GM10248 (cell line): ENCODE measurements around the gene SNAPC2.

ENCODE experiments used
- CTCF ChIA-PET: fragments of 300-600 bp; sonication (Branson Sonifier 250); formaldehyde crosslinking; extraction: SDS; loops from one replicate; lab custom pipeline; 2021; ENCODE audit warnings: antibody characterized with exemption; lab: Yijun Ruan, JAX
- POLR2A ChIA-PET: fragments of 350-650 bp; sonication (Branson Sonifier 250); formaldehyde crosslinking; extraction: SDS; loops from one replicate; lab custom pipeline; 2020; ENCODE audit warnings: antibody characterized with exemption; lab: Yijun Ruan, JAX
- DNase-seq: peaks from one replicate; pipeline ENCODE4 v3.0.0; 2012; ENCODE audit errors: extremely low spot score
- TF ChIP-seq, protein P1 (sequence below): IDR thresholded peaks from 2 replicates; pipeline ENCODE4 v1.5.1; 2012; ENCODE audit warnings: mild to moderate bottlenecking, low read depth; ENCODE audit errors: extremely low read depth, missing control alignments, control extremely low read depth

SNAPC2 gene

DNA sequence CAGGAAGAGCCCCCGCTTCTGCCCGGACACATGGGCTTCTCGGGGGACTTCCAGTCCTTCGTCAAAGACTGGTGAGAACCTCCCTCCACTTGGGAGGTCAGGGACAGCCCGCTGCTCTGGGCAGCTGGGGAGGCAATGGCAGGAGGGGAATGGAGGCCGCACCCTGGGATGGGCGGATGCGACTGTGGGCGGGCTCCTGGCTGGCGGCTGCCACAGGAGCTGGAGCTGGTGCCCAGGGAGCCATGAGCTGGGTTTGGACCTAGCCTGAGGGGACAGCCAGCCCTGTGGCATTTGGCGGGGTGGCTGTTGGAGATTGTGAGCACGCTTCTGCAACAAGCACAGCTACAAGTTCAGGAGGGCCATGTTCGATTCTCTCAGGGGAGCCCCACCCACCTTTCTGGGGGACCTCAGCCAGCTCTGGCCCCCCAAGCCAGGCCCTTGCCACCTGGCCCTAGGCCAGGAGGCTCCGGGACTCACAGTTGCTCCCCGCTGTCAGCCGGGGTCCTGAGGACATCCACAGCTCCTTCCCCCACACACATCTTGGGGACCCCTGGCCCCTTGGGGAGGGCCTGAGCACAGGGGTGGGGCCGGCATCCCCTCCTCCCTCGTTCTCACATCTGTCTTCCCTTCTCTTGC is 8.5 kb upstream of the SNAPC2 start:
- DNase-seq: no peak
- TF ChIP-seq, protein P1, sequence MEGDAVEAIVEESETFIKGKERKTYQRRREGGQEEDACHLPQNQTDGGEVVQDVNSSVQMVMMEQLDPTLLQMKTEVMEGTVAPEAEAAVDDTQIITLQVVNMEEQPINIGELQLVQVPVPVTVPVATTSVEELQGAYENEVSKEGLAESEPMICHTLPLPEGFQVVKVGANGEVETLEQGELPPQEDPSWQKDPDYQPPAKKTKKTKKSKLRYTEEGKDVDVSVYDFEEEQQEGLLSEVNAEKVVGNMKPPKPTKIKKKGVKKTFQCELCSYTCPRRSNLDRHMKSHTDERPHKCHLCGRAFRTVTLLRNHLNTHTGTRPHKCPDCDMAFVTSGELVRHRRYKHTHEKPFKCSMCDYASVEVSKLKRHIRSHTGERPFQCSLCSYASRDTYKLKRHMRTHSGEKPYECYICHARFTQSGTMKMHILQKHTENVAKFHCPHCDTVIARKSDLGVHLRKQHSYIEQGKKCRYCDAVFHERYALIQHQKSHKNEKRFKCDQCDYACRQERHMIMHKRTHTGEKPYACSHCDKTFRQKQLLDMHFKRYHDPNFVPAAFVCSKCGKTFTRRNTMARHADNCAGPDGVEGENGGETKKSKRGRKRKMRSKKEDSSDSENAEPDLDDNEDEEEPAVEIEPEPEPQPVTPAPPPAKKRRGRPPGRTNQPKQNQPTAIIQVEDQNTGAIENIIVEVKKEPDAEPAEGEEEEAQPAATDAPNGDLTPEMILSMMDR: no peak
- CTCF ChIA-PET: interaction anchor here (0.9 to 2.3 kb wide), 4 partner anchors 8 to 91 kb away, joined by 3 to 9 read pairs (median 4); partner anchors contain the start of genes MAP2K7 and SNAPC2
- POLR2A ChIA-PET: no interaction called here

DNA sequence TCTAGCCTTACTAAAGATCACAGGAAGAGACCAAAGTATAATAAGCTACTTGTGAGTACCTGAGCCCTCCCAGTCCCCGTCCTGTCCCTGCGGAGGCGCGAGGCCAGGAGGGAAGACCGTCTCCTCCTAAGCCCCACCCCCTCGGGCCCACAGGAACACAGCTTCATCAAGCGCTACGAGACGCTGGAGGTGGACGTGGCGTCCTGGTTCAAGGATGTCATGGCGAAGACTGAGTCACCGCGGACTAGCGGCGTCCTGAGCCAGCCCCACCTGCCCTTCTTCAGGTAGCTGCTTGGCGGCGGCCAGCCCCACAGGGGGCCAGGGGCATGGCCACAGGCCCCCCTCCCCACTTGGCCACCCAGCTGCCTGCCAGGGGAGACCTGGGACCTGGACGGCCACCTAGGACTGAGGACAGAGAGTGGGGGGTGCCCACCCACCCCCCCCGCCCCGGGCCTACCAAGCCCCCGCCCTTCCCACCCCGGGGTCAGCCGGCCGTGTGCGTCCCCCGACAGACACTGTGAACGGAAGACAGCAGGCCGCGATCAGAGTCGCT is 7.9 kb upstream of the SNAPC2 start:
- POLR2A ChIA-PET: interaction anchor here (0.9 kb wide), 2 partner anchors 9 to 77 kb away, joined by 3 read pairs; partner anchors contain the start of gene MAP2K7
- CTCF ChIA-PET: interaction anchor here (0.9 to 2.3 kb wide), 4 partner anchors 9 to 91 kb away, joined by 3 to 9 read pairs (median 4); partner anchors contain the start of genes MAP2K7 and SNAPC2
- DNase-seq: no peak
- TF ChIP-seq, protein P1: no peak

DNA sequence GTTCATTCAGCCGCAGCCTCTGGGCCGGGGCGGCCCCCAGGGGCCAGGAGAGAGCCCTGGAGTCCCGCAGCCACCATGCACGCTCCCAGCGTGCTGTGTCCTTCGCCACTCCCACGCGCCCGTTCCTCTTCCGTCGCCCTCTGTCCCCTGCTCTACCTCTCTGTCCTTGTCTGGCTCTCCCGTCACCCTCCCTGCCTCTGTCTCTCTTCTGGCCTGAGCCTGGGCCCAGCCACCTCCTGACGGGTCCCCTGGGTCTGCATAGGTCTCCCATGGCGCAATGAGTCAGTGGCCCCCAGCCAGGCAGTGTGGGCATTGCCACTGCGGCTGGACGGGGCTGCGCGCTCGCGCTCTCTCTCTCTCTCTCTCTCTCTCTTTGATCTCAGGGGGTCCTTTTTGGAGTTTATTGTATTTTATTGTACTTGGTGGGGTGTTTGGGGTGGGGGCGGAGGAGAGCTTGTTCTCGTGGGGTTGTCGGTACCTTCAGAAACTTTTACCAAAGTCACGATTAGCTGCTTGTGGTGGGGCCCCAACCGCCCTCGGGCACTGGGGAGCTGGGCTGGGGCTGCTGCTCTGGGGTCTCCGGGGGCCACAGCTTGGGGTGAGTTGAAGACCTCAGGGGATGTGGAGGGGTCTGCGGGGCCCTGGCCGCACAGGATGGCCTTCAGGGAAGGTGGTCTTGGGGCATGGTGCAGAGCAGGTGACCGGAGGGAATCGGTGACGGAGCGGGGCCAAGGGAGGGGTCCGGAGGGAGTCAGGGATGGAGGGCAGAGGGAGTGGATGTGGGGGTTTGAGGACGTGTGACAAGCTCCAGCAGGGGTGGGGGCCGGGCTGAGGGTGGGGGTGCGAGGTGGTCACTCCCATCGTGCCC is 7.2 kb upstream of the SNAPC2 start:
- TF ChIP-seq, protein P1: no peak
- CTCF ChIA-PET: interaction anchor here (2.3 kb wide), 1 partner anchor 9 kb away, joined by 9 read pairs; the partner anchor contains the start of gene MAP2K7
- no peak for DNase-seq
- POLR2A ChIA-PET: interaction anchor here (0.5 to 0.9 kb wide), 3 partner anchors 9 to 1934 kb away, joined by 3 read pairs; partner anchors contain the start of gene MAP2K7

DNA sequence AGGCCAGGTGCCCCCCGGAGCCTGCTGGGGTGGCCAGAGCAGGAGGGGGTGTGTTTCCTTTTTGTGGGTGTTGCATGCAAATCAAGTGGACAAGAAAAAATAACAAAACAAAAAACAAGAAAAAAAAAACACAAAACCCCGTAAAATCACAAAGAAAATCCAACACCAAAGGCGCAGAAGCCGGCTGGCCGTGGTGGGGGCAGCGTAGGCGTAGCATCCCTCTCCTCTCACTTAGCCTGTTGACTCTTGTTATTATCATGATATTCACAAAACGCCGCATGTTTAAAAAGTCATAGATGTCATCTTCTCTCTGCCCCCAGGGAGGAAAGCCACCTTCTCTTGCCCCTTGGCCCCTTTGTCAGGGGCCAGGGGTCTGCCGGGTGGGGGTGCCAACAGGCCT is 6.5 kb upstream of the SNAPC2 start:
- TF ChIP-seq, protein P1: no peak
- DNase-seq: no peak
- POLR2A ChIA-PET: interaction anchor here (0.5 kb wide), 1 partner anchor 1935 kb away, joined by 3 read pairs; no protein-coding TSS in a partner anchor
- CTCF ChIA-PET: no interaction called here

DNA sequence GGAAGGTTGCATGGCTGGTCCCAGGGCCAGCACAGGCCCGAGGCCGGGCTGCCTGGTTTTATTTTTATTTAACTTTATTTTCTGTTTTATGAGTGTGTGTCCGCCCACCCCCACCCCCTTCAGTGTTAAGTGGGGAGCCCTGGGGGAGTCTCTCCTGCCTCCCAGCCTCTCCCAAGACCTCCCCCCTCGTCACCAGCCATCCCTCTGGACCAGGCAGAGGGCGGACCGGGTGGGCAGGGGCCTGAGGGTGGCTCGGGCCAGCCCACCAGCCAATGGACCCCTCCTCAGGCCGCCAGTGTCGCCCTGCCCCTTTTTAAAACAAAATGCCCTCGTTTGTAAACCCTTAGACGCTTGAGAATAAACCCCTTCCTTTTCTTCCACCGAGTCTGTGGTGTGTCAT is 6.0 kb upstream of the SNAPC2 start:
- TF ChIP-seq, protein P1: no peak
- no peak for DNase-seq
- ChIA-PET POLR2A (no interaction called here), CTCF (interaction anchor here (2.3 kb wide), 1 partner anchor 11 kb away, joined by 7 read pairs; the partner anchor contains the start of gene MAP2K7)

DNA sequence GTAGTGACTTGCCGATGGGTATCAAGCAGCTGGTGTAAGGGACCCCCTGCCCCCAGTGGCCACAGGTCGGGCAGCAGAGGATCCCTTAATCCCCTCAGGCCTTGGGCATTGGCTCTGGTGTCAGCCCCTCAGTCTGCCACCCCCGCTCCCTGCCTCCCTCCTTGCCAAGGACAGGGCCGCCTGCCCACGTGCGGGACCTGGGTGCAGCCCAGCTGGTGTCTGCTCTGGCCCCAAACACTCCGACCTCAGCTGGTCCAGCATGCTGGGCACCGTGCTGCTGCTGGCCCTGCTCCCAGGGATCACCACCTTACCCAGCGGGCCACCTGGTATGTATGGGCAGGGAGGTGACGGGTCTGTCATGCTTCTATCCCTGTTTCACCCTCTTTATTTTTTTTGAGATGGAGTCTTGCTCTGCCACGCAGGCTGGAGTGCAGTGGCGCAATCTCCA is 5.5 kb upstream of the SNAPC2 start, which contains the start of gene TGFBR3L:
Gene TGFBR3L (plus strand): TSS at position 233 of the 448 bp plus-strand sequence.
- DNase-seq: no peak
- TF ChIP-seq, protein P1: no peak
- ChIA-PET CTCF (interaction anchor here (2.3 kb wide), 1 partner anchor 11 kb away, joined by 7 read pairs; the partner anchor contains the start of gene MAP2K7), POLR2A (no interaction called here)
